ENCODE data around the gene POP7.
"Not testable (repeated sequence)": the region's sequence is repeated elsewhere in the genome, so short reads cannot be mapped to it uniquely, and the experiment has no call there.

The POP7 gene

GRCh38 chr7:100705753-100706671, at the start of gene POP7:
POP7 (plus strand) TSS chr7:100706121; CDS start chr7:100706831, 710 bp downstream.
- Histone ChIP-seq H3K9ac (ENCODE audit: insufficient read length, low read depth) (peak within 1 kb of the TSS; percentile 96), H3K27me3 (ENCODE audit: insufficient read depth, insufficient read length) (no peaks in the 10 kb centered on the region), H3K9me3 (ENCODE audit: insufficient read depth, low read length) (no peaks in the 10 kb centered on the region), H3K36me3 (ENCODE audit: insufficient read depth, insufficient read length, low read length) (peaks cover 24% of the 10 kb centered on the region), H3K4me1 (ENCODE audit: insufficient read depth, insufficient read length) (peaks cover 5% of the 10 kb centered on the region), H3K4me3 (ENCODE audit: insufficient read length, low read depth) (peak within 1 kb of the TSS; percentile 87)
- no peak for TF ChIP-seq ZNF274 (IDR thresholded peaks at IDR 0.05; ENCODE audit: low read depth, low read length)
- no peak for TF ChIP-seq SUZ12 (IDR thresholded peaks at IDR 0.05; ENCODE audit: extremely low read depth, insufficient read depth, insufficient read length)
- no peak for TF ChIP-seq YY1 (IDR thresholded peaks at IDR 0.05; ENCODE audit: insufficient read depth, insufficient read length)
- peak; percentile 98 for DNase-seq (ENCODE audit: low read depth, low spot score)

GRCh38 chr7:100662194-100662776, 43.6 kb upstream of the POP7 start:
- H3K4me1 ChIP-seq (ENCODE audit: insufficient read depth, insufficient read length); H3K27me3 ChIP-seq (ENCODE audit: insufficient read depth, insufficient read length); H3K4me3 ChIP-seq (ENCODE audit: insufficient read length, low read depth); H3K9me3 ChIP-seq (ENCODE audit: insufficient read depth, low read length); DNase-seq (ENCODE audit: low read depth, low spot score); H3K36me3 ChIP-seq (ENCODE audit: insufficient read depth, insufficient read length, low read length); H3K9ac ChIP-seq (ENCODE audit: insufficient read length, low read depth): not testable (repeated sequence)

- no peak for TF ChIP-seq SUZ12 (IDR thresholded peaks at IDR 0.05; ENCODE audit: extremely low read depth, insufficient read depth, insufficient read length)
- no peak for TF ChIP-seq YY1 (IDR thresholded peaks at IDR 0.05; ENCODE audit: insufficient read depth, insufficient read length)
- no peak for TF ChIP-seq ZNF274 (IDR thresholded peaks at IDR 0.05; ENCODE audit: low read depth, low read length)
- Histone ChIP-seq H3K9ac (ENCODE audit: insufficient read length, low read depth) (no peak overlapping the region), H3K9me3 (ENCODE audit: insufficient read depth, low read length) (no peaks in the 10 kb centered on the region), H3K36me3 (ENCODE audit: insufficient read depth, insufficient read length, low read length) (no peaks in the 10 kb centered on the region), H3K4me3 (ENCODE audit: insufficient read length, low read depth) (no peak overlapping the region), H3K27me3 (ENCODE audit: insufficient read depth, insufficient read length) (no peaks in the 10 kb centered on the region), H3K4me1 (ENCODE audit: insufficient read depth, insufficient read length) (no peaks in the 10 kb centered on the region)
- no peak for DNase-seq (ENCODE audit: low read depth, low spot score)
Measured at GRCh38 chr7:100665168-100665726, 40.7 kb upstream of the POP7 start.

- Histone ChIP-seq H3K4me3 (ENCODE audit: insufficient read length, low read depth) (no peak overlapping the region), H3K27me3 (ENCODE audit: insufficient read depth, insufficient read length) (peaks cover 2% of the 10 kb centered on the region), H3K36me3 (ENCODE audit: insufficient read depth, insufficient read length, low read length) (no peaks in the 10 kb centered on the region), H3K4me1 (ENCODE audit: insufficient read depth, insufficient read length) (no peaks in the 10 kb centered on the region), H3K9me3 (ENCODE audit: insufficient read depth, low read length) (no peaks in the 10 kb centered on the region), H3K9ac (ENCODE audit: insufficient read length, low read depth) (no peak overlapping the region)
- no peak for DNase-seq (ENCODE audit: low read depth, low spot score)
- no peak for TF ChIP-seq ZNF274 (IDR thresholded peaks at IDR 0.05; ENCODE audit: low read depth, low read length)
- TF ChIP-seq SUZ12 (IDR thresholded peaks at IDR 0.05; ENCODE audit: extremely low read depth, insufficient read depth, insufficient read length) = no peak
- TF ChIP-seq YY1 (IDR thresholded peaks at IDR 0.05; ENCODE audit: insufficient read depth, insufficient read length) = no peak
Measured at GRCh38 chr7:100667331-100668068, 38.4 kb upstream of the POP7 start.

- Histone ChIP-seq H3K27me3 (ENCODE audit: insufficient read depth, insufficient read length) (peaks cover 2% of the 10 kb centered on the region), H3K4me3 (ENCODE audit: insufficient read length, low read depth) (no peak overlapping the region), H3K4me1 (ENCODE audit: insufficient read depth, insufficient read length) (no peaks in the 10 kb centered on the region), H3K9ac (ENCODE audit: insufficient read length, low read depth) (no peak overlapping the region), H3K36me3 (ENCODE audit: insufficient read depth, insufficient read length, low read length) (no peaks in the 10 kb centered on the region), H3K9me3 (ENCODE audit: insufficient read depth, low read length) (no peaks in the 10 kb centered on the region)
- no peak for DNase-seq (ENCODE audit: low read depth, low spot score)
- no peak for TF ChIP-seq YY1 (IDR thresholded peaks at IDR 0.05; ENCODE audit: insufficient read depth, insufficient read length)
- no peak for TF ChIP-seq SUZ12 (IDR thresholded peaks at IDR 0.05; ENCODE audit: extremely low read depth, insufficient read depth, insufficient read length)
- no peak for TF ChIP-seq ZNF274 (IDR thresholded peaks at IDR 0.05; ENCODE audit: low read depth, low read length)
Measured at GRCh38 chr7:100668069-100668449, 37.9 kb upstream of the POP7 start.

GRCh38 chr7:100669106-100669505, 36.8 kb upstream of the POP7 start:
- not testable (repeated sequence) for H3K4me3 ChIP-seq (ENCODE audit: insufficient read length, low read depth); H3K27me3 ChIP-seq (ENCODE audit: insufficient read depth, insufficient read length); H3K9me3 ChIP-seq (ENCODE audit: insufficient read depth, low read length); H3K4me1 ChIP-seq (ENCODE audit: insufficient read depth, insufficient read length); H3K9ac ChIP-seq (ENCODE audit: insufficient read length, low read depth); H3K36me3 ChIP-seq (ENCODE audit: insufficient read depth, insufficient read length, low read length); DNase-seq (ENCODE audit: low read depth, low spot score)

- no peaks in the 10 kb centered on the region for H3K4me1 ChIP-seq (ENCODE audit: insufficient read depth, insufficient read length)
- DNase-seq (ENCODE audit: low read depth, low spot score) = no peak
- H3K9me3 ChIP-seq (ENCODE audit: insufficient read depth, low read length) = no peaks in the 10 kb centered on the region
- no peak overlapping the region for H3K9ac ChIP-seq (ENCODE audit: insufficient read length, low read depth)
- peaks cover 2% of the 10 kb centered on the region for H3K27me3 ChIP-seq (ENCODE audit: insufficient read depth, insufficient read length)
- H3K4me3 ChIP-seq (ENCODE audit: insufficient read length, low read depth) = no peak overlapping the region
- TF ChIP-seq SUZ12 (IDR thresholded peaks at IDR 0.05; ENCODE audit: extremely low read depth, insufficient read depth, insufficient read length) (no peak), ZNF274 (IDR thresholded peaks at IDR 0.05; ENCODE audit: low read depth, low read length) (no peak), YY1 (IDR thresholded peaks at IDR 0.05; ENCODE audit: insufficient read depth, insufficient read length) (no peak)
- H3K36me3 ChIP-seq (ENCODE audit: insufficient read depth, insufficient read length, low read length) = no peaks in the 10 kb centered on the region
Measured at GRCh38 chr7:100670074-100670473, 35.8 kb upstream of the POP7 start.
